HTERT RPE-1 (cell line): ENCODE data around the gene PDGFRA.

Source experiments
- in situ Hi-C: fragments of 300-500 bp; cut with MboI; formaldehyde crosslinking; loops from 4 replicates; pipeline ENCODE4 v1.14.3; 2020; ENCODE audit warnings: low sequenced_read_pairs

The PDGFRA gene

DNA sequence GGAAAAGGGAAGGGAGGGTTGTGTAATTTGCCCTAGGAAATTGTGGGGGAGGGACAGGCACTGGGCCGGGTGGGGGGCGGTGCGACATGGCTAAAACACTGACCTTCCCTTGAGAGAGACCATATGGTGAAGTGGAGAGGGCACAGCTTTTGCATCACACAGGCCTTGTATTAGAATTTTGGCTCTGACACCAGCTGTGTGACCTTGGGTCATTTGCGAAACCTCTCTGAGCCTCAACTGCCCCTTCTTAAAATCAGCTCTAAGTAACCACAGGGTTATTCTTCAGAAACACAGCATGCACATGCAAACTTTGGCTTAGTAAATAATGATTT is 25.8 kb downstream of the PDGFRA start:
- in situ Hi-C loops: no loop called here

DNA sequence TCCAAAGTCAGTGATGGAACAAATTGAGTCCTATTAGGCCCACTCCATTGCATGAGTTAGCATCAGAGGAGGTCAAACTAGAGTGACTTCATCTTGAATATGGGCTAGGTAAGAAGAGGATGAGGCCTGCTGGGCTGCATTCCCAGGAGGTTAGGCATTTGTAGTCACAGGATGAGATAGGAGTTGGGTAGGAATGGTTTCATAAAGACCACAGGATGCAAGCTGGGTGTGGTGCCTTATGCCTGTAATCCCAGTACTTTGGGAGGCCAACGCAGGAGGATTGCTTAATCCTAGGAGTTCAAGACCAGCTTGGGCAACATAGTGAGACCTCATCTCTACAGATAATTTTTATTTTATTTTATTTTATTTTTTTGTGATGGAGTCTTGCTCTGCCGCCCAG is 26.8 kb downstream of the PDGFRA start:
- in situ Hi-C loops: no loop called here

DNA sequence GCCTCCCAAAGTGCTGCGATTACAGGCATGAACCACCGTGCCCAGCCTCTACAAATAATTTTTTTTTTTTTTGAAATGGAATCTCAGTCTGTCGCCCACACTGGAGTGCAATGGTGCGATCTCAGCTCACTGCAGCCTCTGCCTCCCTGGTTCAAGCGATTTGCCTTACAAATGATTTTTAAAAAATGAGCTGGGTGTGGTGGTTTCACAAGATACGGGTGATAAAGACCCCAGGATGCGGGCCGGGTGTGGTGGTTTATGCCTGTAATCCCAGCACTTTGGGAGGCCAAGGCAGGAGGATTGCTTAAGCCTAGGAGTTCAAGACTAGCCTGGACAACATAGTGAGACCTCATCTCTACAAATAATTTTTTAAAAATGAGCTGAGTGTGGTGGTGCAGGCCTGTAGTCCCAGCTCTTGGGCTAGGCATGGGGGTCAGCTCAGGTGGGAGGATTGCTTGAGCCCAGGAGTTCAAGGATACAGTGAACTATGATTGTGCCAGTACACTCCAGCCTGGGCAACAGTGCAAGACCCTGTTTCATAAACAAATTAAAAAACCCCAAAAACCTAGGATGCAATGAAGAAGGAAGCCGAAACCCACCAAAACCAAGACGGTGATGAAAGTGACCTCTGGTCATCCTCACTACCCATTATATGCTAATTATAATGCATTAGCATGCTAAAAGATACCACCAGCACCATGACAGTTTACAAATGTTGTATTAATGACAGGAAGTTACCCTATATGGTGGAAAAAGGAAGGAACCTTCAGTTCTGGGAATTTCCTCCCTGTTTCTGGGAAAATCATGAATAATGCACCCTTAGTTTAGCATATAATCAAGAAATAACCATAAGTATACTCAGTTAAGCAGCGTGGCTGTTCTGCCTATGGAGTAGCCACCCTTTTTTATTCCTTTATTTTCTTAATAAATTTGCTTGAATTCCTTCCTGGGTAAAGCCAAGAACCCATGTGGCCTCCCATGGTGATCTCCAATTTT is 27.7 kb downstream of the PDGFRA start:
- in situ Hi-C loops: no loop called here

DNA sequence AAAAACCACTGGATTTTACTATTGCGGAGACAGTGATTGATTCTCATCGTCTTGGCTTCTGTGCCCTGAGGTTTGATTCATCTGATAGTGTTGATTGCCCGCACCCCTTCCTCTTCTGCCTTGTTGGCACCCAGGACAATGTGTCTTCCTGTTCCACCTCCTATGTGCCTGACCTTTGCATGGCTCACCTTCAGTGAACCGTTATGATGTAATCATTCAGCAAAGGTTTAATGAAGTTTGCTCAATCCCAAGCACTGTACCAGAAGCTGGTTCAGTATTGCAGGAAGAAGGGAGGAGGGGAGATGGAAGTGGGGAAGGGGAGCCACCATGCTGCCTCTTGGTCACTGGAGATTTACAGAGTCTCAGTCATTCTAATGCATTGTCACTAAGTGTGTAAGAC is 36.3 kb downstream of the PDGFRA start:
- in situ Hi-C loops: no loop called here

DNA sequence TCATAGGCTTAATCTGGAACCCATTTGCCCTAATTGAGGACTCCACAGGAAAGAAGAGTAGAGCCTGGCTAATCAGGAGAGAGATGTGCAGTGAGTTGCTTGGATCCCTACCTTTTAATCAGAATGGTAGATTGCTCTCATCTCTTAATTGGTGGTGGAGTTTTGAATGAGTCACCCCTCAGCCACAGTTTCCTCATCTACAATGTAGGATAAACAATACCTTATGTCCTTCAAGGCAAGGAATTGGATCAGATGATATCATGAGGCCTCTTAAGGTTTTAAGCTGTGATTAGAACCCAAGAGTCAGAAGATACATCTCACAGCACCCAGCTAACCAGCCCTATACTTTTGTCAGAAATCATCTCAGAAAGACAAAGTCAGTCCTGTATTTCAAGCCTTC is 39.1 kb downstream of the PDGFRA start:
- in situ Hi-C loops: no loop called here

DNA sequence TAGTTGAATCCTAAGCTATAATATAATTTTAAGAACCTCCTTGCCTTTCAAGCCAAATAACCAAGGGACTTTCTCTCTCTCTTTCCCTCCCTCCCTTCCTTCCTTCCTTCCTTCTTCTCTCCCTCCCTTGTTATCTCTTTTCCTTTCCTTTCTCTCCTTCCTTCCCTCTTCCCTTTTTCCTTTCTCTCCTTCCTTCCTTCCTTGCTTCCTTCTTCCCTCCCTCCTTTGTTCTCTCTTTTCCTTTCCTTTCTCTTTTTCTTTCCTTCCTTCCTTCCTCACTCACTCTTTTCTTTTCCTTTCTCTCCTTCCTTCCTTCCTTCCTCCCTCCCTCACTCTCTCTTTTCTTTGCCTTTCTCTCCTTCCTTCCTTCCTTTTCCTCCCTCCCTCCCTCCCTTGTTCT is 42.4 kb downstream of the PDGFRA start:
- in situ Hi-C loops: no loop called here

DNA sequence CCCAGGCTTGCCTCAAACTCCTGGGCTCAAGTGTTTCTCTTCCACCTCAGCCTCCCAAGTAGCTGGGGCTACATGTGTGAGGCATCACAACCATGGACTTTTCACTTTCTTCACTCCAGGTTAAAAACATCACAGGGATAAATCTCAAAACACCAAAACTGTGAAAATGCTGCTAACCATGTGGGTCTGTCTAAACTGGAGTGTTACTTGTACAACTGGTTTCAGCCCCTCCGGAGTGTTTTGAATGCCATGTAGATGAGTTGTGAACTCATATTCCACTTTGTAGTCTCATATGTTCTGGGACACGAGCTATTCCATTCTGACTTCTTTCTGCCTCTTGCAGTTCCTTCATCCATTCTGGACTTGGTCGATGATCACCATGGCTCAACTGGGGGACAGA is 43.0 kb downstream of the PDGFRA start:
- in situ Hi-C loops: no loop called here

DNA sequence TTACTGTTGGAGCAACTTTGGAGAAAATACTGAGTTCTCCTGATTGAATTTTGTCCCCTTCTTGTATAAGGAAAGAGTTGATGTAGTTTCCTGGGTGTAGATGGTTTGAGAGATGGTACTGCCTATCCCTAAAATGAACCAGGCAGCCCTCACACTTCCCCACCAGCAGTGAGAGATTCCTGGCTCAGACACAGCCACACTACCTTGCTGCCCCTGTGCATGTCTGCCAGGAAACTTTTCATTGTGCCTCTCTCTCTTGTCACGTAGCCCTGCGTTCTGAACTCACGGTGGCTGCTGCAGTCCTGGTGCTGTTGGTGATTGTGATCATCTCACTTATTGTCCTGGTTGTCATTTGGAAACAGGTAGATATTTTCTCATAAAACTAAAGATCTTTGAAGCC is 45.2 kb downstream of the PDGFRA start:
- in situ Hi-C loops: no loop called here

DNA sequence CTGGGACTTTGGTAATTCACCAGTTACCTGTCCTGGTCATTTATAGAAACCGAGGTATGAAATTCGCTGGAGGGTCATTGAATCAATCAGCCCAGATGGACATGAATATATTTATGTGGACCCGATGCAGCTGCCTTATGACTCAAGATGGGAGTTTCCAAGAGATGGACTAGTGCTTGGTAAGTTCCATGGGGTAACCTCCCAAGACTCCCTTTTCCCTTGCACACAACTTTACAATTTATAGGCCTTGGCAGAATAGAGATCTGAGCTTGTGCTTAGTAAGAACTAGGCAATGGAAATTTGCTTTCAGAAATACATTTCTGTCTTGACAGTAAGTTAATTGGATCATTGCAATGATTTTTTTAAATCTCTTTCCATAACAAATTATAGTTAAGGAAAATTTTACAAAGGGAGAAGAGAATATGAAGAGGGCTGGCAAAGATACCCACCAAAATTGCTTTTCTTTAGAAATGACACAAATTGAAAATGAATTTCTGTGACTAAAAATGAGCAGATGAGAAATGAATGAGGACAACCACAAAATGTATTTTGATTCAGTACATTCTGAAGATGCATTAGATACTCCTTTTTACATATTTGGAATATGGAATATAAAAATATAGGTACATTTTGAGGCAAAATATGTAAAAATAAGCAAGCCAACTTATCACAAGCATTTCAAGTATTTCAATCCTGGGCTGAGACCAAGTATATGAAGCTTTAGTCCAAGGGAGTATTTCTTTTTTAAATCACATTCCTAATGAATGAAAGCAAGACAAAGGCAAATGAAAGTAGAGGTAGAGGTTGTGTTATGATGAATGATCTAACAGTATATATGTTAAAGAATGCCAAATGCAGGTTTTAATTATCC is 45.9 kb downstream of the PDGFRA start:
- in situ Hi-C loops: no loop called here

DNA sequence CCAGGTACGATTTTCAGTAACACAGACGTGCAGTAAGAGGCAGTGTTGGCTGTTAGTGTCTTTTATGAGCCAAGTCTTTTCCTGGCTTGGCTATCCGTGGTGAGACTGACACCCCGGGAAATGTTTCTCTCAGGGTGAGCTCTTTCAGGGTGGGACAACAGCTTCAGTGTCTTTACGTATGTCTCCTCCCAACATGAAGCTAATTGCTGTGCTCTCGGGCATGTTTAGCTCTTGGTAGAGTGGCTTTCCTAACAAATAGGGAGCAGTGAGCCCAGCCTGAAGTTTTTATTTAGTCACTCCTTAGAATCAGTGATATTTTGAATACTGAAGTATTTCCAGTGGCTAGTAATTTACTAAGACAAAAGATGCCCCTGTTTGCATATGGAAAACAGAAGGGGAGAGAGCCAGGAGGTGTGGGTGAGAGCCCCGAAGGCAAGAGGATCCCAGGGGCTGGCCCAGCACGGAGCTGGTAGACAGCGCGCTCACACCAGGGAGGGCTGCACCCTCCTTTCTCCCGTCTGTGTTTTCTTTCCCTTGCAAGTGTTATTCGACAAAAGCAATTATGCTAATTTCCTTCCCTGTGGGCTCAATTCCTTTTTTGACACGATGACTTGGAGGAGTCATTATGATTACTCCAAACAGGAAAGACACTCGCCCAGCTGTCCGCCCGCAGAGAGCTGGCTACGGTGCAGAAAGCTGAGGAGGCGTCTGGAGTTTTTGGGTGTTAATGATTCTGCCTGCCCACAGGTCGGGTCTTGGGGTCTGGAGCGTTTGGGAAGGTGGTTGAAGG is 47.7 kb downstream of the PDGFRA start:
- in situ Hi-C loops: no loop called here

DNA sequence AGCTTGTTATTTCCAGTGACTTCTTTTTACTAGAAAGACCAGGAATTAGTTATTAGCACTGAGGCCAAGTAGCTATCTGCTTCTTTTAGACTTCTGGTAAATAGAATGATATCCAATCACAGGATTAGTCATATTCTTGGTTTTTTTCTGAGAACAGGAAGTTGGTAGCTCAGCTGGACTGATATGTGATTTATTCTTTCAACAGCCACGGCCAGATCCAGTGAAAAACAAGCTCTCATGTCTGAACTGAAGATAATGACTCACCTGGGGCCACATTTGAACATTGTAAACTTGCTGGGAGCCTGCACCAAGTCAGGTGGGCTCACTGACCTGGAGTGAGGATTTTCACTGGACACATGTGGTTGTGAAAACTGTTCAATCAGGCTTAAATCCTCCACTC is 48.6 kb downstream of the PDGFRA start:
- in situ Hi-C loops: no loop called here

DNA sequence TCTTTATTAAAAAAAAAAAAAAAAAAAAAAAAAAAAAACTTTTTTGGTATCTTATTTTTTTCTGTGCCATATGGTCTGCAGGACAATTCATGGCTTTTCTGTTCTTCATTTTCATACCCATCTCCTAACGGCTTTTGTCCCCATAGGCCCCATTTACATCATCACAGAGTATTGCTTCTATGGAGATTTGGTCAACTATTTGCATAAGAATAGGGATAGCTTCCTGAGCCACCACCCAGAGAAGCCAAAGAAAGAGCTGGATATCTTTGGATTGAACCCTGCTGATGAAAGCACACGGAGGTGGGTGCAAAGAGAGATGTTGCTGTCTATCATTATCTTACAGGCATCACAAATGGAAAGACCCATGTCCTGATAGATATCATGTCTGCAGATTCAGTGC is 49.1 kb downstream of the PDGFRA start:
- in situ Hi-C loops: no loop called here

DNA sequence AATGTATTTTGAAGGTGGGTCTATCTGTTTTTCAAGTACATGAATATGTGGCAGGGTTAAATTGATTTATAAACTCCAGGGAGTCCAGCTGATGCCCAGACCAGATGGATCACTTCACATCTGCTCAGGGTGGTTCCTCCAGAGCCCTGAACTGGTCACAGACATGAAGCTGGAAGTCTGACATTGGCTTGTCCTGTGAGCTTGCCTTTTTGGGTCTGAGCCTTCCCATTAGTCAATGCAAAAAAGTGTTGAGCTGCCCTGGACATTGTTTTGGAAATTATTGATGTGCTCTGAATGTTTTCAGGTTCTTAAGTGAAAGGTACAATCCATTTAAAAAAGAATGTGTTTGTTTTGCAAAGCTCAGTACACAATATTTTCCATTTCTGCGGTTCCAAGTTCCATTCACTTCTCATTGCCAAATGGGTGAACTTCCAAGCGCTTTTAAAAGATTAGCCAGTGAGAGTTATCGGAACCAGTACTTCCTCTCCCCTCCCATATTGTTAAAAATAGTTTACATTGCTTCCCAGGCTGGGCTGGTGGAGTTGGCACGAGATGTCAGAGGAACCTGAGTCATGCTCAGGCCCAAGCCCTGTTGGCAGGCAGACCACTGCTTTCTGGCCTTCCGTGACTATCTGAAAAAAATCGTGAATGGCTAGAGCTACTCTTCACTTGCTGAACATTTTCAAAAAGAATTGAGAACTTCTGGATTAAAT is 52.1 kb downstream of the PDGFRA start:
- in situ Hi-C loops: no loop called here

DNA sequence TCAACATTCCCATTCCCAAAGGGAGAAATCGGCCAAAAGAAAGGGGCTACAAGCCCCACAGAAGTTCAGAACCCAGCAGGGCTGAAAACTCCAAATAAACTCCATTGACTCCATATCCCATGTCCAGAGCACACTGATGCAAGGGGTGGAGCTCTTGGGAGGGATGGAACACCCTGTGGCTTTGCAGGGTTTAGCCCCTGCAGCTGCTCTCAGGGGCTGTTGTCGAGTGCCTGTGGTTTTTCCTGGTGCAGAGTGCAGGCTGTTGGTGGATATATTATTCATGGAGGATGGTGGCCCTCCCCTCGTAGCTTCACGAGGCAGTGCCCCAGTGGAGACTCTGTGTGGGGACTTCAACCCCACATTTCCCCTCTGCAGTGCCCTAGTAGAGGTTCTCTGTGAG is 53.7 kb downstream of the PDGFRA start:
- in situ Hi-C loops: no loop called here

DNA sequence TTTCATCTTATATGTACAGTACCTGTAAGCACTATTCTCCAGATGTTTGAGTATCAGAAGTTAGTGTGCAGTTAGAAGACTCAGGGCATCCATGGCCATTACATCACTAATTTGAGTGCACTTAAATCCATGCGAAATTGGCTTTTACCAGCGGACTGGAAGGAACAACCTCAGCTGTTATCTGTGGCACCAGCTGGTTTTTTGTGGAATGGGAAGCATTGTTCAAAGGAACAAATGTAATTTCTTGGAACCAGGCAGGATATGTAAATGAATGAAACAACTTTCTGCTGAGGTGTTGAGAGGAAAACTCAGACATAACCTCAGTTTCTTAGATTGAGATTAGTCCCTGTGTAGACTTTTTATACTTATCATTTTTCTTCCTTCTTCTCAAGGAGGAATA is 60.2 kb downstream of the PDGFRA start:
- in situ Hi-C loops: no loop called here

DNA sequence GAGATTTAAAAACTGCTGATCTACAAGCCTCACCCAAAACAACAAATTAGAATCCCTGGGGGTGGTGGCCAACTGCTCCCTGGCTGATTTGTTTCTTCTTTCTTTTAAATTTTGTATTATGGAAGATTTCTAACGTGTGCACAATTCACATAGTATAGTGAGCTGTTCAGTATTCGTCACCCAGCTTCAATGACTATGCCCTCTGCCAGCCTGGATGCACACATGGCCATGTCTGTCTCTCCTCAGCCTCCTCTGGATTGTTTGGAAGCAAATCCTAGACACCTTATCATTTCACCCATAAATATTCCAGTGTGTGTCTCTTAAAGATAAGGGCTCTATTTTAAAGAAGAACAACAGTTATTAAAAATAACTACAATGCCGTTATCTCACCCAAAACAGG is 61.9 kb downstream of the PDGFRA start:
- in situ Hi-C loops: no loop called here

DNA sequence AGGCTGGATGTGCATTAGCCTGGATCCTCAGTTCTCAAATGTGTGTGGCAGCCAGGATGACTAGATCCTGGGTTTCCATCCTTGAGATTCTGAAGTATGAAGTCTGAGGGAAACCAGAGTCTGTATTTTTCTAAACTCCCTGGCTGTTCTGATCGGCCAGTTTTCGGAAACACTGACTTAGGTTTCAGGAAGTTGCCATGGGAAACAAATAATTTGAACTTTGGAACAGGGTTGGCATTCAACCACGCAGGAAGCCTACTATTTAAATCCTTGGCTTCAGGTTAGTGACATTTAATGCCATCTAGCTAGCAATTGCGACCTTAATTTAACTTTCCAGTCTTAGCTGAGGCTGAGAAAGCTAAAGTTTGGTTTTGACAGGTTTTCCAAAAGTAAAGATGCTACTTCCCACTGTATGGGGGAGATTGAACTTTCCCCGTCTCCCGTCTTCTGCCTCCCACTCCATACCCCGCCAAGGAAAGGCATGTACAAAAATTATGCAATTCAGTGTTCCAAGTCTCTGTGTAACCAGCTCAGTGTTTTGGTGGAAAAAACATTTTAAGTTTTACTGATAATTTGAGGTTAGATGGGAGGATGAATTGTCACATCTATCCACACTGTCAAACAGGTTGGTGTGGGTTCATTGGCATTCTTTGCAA is 67.6 kb downstream of the PDGFRA start:
- in situ Hi-C loops: no loop called here

DNA sequence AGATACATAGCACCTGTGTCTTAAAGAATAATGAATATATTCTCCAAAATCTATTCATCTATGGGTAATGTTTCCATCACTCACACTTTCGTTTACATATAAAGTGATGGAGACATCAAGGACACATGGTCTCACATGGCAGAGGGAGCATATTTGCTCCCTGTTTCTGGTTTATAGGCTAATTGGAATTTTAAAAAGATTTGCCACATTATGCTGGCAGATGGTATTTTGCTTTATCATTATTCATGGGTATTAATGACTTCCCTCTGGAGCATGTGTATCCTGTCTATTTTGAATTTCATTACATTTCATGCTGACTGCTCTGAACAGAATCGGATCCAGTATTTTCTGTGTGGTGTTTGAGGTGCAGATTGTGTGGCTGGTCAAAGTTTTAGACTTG is 79.0 kb downstream of the PDGFRA start:
- in situ Hi-C loops: no loop called here

DNA sequence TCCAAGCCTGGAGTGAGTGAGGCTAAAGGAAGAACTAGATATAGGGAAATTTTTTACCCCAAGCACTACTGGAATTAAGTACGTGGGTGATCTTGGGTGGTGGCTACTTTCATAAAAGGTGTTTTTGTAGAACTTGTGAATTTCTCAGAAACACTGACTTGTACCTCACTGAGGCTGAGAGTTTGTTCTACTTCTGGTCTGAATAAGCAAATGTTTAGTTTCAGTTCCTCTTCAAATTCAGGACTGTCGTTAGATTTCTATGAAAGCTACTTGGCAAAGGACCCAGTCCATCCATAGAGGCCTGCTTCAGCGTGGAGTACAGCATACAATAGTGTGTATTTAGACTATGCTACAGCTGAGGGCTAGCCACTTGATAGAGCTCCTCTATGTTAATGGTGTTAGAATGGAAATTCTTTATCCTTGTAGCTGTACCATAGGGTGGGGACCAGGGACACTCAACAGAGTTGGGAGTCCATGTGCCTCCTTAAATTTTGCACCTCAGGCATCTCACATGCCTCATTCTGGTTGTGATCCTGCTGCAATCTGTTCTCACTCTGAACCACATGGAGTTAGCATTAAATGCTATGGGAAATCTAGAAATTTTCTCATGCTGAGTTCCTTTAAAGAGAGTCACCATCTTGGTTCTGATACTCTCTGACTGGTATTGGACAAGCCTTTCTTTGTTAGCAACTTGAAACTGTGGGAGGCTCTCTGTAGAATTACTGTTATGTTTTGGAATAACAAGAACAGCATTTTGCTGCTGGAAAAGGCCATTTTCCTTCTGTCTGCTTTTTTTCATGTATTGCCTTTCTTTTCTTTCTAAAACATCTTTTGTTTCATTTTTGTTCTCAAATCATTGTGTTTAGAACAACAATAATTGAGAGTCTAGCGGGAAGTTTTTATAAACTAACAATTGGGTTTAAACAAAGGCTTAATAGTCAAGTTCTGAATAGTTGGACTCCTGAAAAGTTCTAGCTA is 86.8 kb downstream of the PDGFRA start:
- in situ Hi-C loops: no loop called here
